Activated CD4-positive, CD25-positive, alpha-beta regulatory T cell treated with anti-CD3 and anti-CD28 coated beads, Interleukin-2, amount 50 U/mL, for 72 hours (primary cell): Measurements from ENCODE around the gene PADI1.

Experiments
- DNase-seq: peaks from one replicate; pipeline ENCODE4 v3.0.0; 2021

Gene PADI1, protein sequence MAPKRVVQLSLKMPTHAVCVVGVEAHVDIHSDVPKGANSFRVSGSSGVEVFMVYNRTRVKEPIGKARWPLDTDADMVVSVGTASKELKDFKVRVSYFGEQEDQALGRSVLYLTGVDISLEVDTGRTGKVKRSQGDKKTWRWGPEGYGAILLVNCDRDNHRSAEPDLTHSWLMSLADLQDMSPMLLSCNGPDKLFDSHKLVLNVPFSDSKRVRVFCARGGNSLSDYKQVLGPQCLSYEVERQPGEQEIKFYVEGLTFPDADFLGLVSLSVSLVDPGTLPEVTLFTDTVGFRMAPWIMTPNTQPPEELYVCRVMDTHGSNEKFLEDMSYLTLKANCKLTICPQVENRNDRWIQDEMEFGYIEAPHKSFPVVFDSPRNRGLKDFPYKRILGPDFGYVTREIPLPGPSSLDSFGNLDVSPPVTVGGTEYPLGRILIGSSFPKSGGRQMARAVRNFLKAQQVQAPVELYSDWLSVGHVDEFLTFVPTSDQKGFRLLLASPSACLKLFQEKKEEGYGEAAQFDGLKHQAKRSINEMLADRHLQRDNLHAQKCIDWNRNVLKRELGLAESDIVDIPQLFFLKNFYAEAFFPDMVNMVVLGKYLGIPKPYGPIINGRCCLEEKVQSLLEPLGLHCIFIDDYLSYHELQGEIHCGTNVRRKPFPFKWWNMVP

DNA sequence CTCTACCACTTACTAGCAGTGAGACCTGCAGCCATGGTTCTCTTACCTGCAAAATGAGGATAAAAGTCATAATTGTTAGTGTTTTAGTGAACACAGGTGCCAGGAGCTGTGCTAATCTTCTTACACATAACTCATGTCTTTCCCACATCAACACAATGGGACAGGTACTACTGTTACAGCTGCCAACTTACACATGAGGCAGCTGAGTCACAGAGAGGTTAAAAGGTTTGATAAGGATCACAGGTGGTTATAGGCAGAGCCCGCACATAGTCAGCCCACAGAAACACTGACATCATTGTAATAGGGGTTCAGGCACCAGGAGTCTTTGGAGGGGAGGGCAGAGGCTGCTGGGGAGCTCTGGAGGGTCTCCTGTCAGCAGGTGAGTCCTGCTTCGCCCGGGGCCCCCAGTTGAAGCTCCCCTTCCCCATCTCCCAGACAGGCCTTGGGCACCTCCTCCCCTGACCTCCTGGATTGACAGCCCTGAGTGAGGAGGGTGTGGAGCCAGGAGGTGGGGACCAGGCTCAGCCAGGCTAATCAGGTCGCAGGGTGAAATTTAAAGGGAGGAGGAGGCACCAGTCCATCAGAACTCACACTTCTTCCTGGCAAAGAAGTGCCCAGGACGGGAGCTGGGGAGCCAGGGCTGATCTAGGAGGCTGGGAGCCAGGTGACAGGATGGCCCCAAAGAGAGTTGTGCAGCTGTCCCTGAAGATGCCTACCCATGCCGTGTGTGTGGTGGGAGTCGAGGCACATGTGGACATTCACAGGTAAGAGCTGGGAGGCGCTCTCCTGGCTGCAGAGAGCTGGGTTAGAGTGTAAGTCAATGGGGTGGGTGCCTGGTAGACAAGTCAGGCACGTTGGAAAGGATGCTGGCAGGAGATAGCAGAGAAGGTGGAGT is at the start of gene PADI1:
Gene PADI1, plus strand, starts transcription at position 583 of the 895 bp plus-strand sequence. Its CDS starts 90 bp downstream, at position 673.
- DNase-seq, result no peak

GRCh38 chr1:17155257-17155920 is 49.5 kb upstream of the PADI1 start:
- no peak for DNase-seq

- DNase-seq, result no peak
Observed at GRCh38 chr1:17156108-17156507, 48.8 kb upstream of the PADI1 start.

DNA sequence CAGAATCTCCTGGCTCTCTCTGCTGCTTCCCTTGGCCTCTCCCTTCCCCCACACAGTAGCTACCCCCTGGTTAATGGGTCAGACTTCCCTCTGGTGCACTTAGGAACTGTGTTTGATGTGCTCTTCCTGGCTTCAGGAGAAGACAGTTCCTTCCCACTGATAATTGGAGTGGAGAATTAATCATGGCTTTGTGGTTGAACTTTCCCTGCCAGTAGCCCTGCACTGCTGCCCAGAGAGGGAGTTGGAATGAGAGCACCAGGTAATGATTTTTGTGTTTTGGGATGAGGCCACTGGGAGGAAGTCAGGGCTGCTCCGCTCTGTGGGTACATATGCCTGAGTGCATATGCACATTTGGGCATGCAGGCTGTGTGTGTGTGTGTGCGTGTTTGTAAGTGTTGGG is 46.0 kb upstream of the PADI1 start:
- DNase-seq, result no peak

GRCh38 chr1:17161137-17161740 is 43.7 kb upstream of the PADI1 start:
- no peak for DNase-seq

GRCh38 chr1:17161926-17162800 is 42.8 kb upstream of the PADI1 start:
- no peak for DNase-seq

DNA sequence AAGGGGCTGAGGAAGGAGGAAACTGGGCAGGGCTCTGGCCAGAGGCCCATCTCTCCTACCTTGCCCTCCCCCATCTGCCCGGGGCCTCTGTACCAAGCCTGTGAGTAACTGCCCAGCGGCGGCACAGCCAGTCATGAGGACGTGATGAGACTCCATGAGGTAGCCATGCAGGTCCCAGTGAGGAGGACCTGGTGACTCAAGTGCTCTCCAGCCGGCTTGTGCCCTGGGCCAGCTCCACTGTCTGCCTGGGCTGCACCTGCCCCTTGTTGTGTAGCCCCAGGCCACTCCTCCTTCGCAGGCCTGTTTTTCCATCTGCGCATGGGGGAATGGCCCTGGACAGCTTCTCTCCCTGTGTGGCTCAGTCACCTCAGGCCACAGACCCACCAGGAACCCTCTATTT is 42.0 kb upstream of the PADI1 start:
- DNase-seq, result no peak

DNA sequence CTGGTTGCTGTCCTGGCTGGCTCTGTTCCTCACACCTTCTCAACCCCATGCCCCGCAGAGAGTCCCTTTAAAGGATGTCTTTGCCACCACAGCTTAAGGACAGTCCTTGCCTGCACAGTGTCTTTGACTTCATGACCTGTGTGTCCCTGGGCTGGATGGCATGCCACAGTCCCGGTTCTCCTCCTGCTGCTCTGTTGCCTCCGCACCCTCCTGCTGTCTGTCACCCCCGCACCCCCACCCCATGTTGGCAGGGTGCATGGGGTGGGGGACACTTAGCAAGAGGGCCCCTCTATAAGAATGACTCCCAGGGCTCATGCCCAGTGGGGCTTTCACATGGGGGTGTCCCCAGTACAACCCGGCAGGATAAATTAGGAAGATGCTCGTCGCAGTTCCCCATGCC is 41.6 kb upstream of the PADI1 start:
- no peak for DNase-seq

DNA sequence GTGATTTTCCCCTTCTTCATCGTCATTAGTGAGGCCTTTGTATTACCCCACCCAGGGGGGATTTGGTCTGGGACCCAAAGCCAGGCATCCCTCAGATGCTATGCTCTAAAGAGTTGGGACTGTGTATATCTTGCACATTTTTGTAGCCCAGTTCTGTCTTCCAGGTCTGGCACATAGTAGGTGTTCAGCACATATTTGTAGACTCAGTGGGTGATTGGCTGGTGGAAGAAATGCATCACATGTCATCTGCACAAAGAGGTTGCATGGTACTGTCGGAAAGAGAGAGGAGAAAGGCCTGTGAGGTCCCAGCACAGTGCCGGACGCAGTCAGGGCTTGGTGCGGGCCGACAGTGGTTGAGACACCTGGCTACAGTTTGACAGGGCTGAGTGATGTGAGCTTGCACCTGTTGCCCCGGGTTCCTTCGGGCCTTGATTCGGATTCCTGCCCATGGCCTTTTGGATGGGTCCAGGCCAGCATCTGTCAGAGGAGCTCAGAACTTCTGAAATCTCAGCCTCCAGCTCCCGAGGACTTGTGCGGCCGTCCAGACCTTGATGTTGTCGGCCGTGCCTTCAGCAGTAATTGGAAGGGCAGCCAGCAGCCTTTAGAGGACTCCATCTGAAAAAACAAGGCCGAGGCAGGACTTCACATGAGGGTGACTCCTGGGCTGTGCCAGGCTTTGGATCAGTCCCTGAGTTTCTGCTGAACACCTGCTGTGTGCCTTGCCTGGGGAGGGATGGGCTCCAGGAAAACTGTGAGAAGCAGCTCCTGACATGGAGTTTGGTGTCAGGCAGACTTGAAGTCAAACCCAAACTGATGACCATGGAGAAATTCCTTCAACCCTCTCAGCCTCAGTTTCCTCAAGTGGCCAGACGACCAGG is 40.9 kb upstream of the PADI1 start:
- DNase-seq, result no peak

GRCh38 chr1:17165823-17166222 is 39.1 kb upstream of the PADI1 start:
- no peak for DNase-seq

DNA sequence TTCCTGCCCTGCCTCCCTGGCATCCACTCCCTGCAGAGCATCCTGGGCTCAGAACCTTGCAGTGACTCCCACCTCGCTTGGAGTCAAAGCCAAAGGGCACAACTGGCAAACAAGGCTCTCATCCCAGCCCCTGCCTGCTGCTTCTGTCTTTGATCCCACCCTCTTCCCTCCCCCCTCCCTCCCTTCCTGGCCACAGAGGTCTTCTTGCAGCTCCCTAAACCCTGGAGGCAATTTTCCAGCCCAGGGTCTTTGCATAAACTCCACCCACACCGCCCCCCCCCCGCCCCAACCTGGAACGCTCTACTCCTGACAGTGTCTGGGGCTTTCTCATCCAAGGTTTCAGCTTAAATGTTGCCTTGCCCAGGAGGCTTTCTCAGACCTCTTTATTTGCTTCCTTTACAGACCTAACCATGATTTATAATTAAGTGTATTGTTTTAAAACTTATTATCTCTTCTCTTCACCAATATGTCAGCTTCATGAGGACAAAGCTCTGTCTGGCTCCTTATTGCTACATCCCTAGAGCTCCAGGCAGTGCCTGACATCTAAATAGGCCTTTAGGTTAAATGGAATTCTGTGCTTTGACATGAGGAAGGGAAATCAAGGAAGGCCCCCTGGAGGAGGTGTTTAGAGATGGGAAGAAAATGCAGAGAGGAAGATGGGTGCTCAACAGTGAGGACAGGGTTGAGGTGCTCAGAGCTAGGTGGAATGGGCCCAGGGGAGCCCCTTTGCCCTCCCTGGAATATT is 37.7 kb upstream of the PADI1 start:
- no peak for DNase-seq

- no peak for DNase-seq
Observed at GRCh38 chr1:17167786-17168090, 37.2 kb upstream of the PADI1 start.

DNA sequence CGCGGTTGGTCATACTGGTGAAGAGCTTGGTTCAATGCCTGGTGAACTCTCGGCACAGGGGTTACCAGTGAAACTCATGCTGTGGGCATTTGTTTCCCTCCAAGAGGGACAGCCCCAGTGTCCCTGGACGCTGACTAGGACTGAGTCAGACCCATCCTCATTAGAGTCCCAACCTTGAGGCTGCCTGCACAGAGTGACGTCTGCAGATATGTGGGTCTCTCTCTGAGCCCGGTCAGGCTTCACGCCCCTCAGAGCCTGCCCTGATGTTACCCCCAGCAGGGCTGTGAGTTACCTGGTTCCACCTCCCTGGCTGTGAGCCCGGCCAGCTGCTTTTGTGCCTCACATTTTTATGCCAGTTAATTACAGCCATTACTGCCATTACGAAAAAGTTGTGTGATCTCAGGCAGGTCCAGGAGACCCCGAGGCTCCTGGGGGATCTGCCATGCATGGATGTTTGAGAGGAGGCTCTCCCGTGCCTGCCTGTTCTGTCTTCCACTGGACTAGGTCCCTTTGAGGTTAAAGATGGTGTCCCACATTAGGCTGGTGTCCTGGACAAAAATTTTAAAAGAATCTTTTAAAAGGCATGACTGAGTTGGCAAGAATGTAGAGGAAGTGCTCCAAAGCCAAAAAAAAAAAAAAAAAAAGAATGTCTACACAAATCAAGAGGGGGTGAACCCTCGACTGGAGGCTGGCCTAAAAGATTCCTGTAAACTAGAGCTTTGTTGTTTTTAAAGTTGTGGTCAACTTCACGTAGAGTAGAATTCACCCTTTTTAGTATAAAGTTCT is 36.6 kb upstream of the PADI1 start:
- DNase-seq, result no peak

- no peak for DNase-seq
Observed at GRCh38 chr1:17170571-17170970, 34.4 kb upstream of the PADI1 start.

GRCh38 chr1:17173217-17173616 is 31.7 kb upstream of the PADI1 start:
- no peak for DNase-seq

- DNase-seq, result no peak
Observed at GRCh38 chr1:17176306-17177061, 28.4 kb upstream of the PADI1 start.

GRCh38 chr1:17177651-17178050 is 27.3 kb upstream of the PADI1 start:
- DNase-seq, result no peak

DNA sequence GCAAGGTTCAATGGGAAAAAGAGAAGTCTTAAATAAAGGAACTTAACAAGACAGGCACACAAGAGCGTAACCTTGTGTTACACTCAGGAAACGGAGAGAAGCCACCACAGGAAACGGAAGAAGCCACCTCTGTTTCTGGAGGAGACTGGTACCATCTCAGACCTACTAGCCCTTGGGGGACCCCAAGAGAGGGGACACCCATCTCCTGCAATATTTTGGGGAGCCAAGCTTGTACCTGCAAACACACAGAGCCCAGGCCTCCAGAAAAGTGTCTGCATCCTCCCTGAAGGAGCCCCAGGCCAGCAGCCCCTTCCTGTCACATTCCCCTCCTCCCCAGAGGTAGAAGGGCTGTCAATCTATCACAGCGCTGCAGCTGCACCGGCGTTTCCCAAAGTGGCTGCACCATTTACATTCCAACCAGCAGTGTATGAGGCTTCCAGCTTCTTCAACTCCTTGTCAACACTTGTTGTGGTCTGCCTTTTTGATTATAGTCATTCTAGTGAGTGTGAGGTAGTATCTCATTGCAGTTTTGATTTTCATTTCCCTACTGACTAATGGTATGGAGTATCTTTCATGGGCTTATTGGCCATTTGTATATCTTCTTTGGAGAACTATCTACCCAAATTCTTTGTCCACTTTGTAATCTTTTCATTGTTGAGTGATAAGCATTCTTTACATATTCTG is 23.0 kb upstream of the PADI1 start:
- DNase-seq, result no peak
